Fibroblast of skin of left quadriceps (primary cell): Measurements from ENCODE around the gene PPIB.
"Not testable (repeated sequence)": the region's sequence is repeated elsewhere in the genome, so short reads cannot be mapped to it uniquely, and the experiment has no call there.

ENCODE experiments used
- DNase-seq, 2 experiments: peaks; one replicate each; pipeline ENCODE4 v3.0.0-alpha.2; 2013; ENCODE audit warnings: low read depth in 2 of 2

Gene PPIB

GRCh38 chr15:64110108-64110701 is 52.6 kb downstream of the PPIB start:
- not testable (repeated sequence) for DNase-seq

GRCh38 chr15:64107337-64107736 is 55.5 kb downstream of the PPIB start:
- DNase-seq, result no peak
